ENCODE data around the gene PHOSPHO1.
"Not testable (repeated sequence)": the region's sequence is repeated elsewhere in the genome, so short reads cannot be mapped to it uniquely, and the experiment has no call there.

DNA sequence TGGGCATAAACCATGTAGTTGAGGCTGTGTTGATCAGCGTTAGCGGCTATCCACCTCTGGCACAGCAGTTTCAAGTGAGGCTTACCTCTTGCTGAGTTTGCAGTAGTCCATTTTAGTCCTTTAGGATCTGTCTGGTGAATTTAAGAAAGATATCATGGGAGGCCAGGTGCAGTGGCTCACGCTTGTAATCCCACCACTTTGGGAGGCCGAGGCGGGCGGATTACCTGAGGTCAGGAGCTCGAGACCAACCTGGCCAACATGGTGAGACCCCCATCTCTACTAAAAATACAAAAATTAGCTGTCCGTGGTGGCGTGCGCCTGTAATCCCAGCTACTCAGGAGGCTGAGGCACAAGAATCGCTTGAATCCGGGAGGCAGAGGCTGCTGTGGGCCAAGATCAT is 45.4 kb upstream of the PHOSPHO1 start:
- TF ChIP-seq, protein P1, sequence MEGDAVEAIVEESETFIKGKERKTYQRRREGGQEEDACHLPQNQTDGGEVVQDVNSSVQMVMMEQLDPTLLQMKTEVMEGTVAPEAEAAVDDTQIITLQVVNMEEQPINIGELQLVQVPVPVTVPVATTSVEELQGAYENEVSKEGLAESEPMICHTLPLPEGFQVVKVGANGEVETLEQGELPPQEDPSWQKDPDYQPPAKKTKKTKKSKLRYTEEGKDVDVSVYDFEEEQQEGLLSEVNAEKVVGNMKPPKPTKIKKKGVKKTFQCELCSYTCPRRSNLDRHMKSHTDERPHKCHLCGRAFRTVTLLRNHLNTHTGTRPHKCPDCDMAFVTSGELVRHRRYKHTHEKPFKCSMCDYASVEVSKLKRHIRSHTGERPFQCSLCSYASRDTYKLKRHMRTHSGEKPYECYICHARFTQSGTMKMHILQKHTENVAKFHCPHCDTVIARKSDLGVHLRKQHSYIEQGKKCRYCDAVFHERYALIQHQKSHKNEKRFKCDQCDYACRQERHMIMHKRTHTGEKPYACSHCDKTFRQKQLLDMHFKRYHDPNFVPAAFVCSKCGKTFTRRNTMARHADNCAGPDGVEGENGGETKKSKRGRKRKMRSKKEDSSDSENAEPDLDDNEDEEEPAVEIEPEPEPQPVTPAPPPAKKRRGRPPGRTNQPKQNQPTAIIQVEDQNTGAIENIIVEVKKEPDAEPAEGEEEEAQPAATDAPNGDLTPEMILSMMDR (IDR thresholded peaks at IDR 0.05; ENCODE audit: low read length): not testable (repeated sequence)
- not testable (repeated sequence) for TF ChIP-seq EZH2 (optimal IDR thresholded peaks at IDR 0.05; ENCODE audit: low read depth, low read length); EZH2phosphoT487 (IDR thresholded peaks at IDR 0.05; ENCODE audit: low read length)
